ENCODE measurements around the gene PHLDB2.

Gene PHLDB2

DNA sequence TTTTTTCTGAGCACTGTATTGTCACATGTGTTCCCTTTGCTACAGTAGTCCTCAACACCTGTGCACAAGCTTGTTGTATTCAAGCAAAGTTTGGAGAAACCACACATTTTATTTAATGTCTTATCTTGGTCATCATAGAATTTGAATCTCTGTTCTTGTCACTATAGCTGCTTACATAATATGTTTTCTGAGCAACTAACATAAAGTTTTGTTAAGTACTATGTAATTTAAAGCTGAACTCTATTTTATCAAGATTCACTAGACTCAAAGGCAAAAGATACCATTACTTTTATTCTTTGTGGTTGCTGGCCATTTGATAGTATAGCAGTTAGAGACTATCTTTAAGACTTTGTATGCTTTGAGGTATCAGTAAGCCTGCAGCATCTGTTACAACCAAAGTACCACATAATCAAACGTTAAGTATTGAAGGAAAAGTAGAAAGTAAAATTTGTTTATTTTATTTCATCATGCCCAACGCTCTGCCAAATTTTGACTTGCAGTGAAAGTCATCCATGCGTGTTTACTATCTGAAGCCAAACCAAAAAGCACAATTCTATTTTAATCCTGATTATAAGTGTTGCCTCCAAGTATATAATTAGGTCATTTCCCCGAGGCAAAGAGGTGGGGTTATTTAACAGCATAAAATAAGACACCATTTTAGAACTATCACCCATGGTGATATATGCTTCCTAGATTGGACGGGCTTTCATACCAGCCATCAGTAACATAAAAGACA is 109.4 kb downstream of the PHLDB2 start:
- DNase-seq: peak; percentile 56

DNA sequence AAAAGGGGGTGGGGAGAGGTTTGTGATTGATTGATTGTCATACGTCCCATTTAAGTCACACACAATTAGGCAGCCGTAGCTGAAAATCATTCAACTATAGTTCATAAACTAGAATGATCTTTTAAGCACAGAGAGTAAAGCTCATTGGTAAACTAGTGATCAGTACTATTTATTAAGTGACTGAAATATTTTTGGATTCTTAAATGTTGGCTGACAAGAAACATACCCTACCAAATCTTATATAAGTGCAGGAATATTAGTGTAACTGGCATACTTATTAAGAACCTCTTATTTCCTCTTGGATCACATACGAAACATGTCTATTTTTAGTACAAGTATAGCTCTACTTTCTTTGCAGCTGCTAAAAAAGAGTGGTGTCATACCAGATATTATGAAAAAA is 111.3 kb downstream of the PHLDB2 start:
- no peak for DNase-seq

DNA sequence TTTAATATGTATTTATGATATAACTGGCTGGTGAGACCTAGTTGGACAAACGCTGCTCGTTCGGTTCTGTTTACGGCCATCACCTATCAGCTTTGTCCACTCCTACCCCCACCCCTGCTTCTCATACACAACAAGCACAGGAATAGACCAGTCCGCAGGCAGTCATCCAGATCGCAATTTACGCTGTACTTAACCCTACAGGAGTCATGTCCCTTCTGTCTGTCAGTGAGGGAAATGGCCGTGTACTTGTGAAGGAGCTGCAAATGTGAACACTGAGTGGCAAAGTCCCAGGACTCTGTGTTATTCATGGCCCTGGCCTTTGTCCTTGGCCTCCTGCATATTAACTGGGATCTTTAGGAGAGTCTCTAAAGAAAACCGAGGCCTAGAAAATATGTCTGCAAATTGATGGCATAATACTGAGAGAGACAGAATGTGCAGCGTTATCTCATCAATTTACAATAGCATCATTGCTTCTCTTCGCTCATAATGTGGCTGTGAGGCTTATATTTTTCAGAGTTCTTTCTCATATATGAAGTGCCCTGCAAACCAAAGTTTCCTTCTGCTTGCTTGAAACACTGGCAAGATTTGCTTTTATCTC is 112.6 kb downstream of the PHLDB2 start:
- no peak for DNase-seq

DNA sequence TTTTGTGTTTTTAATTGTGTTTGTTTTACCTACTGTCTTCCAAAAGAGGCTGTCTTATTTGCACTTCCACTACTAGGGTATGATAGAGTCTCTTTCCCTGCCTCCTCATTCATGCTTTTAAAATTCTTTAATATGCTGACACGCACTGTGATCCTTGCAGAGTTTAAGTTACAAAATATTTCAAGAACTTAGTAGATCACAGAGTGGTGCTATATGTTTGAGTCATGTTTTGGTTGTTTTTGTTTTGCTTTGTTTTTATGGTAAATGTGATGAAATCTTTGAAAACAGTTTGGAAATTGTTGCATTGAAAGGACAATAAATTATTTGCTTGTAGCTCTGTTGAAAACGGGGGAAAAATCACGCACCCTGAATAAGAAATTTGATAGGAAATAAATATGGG is 113.8 kb downstream of the PHLDB2 start:
- DNase-seq: no peak

DNA sequence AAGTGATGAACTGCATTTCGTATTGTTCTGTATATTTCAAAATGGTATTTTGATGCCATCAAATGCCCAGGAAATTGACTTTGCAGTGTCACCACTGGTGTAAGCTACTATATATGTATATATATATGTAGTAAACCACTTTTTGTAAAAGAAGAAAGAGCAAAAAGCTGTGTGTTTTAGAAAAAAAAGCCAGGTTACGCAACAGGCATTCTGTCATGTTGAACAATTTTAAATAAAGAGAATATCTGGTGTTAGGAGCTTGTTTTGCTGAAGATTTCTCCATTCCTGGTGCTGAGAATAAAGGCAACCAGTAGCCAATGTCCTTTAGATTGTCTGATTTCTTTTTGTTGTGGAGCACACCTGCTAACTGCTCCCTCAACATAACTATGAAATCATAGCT is 116.1 kb downstream of the PHLDB2 start:
- DNase-seq: no peak

DNA sequence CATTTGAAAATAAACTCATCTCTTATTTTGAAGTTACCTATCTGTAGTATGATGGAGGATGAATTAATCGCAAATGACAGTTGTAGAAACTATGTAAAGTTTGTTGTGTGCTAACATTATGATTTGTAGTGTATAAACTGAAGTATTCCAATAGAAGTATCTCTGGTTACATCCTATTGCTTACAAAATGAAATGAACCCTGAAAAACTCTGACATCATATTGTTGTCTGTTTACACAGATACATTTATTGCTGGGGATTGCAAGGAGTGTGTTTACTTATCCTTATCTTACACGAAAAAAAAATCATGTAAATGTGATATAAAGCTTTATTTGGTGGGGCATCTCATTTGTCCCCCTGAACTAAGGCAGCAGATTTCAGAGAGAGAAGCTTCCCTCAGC is 117.2 kb downstream of the PHLDB2 start:
- DNase-seq: no peak

DNA sequence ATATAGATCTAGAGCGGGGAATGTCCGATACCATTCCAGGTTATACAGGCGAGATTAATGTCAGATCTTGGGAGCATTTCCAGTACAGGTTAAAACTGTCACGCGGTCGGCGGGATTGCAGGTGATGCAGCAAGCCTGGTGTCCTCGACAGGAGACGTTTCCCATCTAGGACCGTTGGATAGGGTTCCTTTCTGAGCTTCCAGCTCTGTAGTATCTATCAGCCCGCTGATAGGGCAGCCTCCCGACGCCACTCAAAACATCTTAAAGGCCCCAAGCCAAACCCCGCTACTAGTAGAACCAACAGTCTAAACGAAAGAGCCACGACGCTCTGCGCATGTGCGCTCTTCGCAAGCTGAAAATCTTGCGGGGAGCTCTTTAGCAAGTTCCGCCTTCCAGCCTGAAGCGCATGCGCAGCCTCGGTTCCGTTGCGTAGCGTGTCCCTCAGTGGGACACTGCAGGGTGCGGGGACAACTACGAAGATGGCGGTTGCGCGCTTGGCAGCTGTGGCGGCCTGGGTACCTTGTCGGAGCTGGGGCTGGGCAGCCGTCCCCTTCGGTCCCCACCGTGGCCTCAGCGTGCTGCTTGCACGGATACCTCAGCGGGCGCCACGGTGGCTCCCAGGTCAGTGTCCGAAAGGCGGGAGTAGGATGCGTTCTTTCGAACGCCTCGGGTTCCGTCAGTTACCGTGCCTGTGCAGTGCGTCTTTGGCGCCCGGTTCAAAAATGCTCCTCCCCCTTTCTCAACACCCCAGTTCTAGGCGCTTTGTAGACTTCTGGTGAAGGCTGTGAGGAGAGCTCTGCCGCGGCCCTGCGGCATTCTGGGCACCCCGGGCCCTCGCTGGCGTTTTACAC is 119.7 kb downstream of the PHLDB2 start, which contains the start of gene ABHD10:
Gene ABHD10 (plus strand): TSS at position 444 of the 851 bp plus-strand sequence. CDS start 36 bp downstream, at position 480.
- peak; percentile 93 for DNase-seq

DNA sequence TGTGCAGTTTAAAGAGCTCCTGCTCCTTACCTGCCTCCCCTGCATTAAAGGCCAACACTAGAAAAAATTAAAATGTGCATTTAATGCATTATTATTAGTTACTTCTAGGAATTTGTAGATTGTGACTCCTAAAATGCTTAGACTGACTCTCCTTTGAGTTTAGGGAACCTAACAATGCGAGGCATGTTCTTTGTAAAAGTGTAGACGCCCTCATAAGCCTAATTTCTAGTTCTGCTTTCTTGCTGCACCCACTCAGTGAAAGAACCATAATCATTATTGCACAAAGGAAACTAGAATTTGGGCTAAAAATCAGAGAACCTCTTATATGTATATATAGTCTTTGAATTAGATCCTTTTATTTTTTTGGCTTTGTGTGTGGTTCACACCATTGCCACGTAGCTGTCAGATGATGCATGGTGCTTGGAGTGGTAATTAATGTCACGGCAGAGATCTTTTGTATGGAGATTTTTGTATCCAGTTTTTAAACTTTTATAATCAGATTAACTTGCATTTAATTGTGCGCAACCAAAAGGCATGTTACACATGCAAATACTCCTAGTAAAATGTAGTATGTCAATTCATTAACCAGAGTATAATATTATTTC is 120.5 kb downstream of the PHLDB2 start:
- no peak for DNase-seq

DNA sequence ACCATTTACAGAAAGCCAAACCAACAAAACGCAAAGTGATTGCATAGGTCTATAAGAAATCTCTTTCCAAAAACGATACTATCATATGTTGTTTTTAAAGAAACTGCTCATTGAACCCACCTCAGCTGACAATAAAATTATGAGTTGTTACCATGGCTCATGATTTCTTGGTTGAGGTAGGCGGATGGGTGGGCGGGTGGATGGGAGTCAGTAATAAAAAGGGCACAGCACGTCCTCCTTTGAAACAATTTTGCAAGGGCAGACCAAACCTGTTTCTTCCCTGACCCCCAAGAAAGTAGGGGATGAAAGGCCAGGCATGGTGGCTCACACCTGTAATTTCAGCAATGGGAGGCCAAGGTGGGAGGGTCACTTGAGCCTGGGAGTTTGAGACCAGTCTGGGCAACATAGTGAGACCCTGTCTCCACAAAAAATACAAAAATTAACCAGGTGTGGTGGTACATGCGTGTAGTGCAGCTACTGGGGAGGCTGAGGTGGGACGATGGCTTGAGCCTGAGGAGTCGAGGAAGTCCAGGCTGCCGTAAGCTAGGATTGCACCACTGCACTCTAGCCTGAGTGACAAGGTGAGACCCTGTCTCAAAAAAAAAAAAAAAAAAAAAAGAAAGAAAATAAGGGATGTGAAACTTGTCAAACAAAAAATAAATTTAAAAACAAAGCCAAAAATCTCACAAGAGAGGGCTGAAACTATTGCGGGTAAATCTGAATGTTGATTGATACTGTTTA is 121.8 kb downstream of the PHLDB2 start:
- no peak for DNase-seq

DNA sequence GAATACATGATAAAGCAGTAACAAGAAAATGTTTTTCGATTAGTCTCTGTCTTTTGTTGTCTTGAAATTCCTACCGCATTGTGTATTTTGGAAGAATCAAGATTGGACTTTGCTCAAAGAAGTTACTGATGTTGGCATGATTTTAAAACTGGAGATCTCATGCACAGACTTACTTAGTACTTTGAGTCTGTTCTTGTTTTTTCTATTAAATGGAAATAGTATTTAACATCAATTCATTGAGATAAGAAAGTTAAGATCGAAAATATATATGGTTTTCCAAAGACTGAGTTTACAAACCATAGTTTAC is 122.3 kb downstream of the PHLDB2 start:
- no peak for DNase-seq

DNA sequence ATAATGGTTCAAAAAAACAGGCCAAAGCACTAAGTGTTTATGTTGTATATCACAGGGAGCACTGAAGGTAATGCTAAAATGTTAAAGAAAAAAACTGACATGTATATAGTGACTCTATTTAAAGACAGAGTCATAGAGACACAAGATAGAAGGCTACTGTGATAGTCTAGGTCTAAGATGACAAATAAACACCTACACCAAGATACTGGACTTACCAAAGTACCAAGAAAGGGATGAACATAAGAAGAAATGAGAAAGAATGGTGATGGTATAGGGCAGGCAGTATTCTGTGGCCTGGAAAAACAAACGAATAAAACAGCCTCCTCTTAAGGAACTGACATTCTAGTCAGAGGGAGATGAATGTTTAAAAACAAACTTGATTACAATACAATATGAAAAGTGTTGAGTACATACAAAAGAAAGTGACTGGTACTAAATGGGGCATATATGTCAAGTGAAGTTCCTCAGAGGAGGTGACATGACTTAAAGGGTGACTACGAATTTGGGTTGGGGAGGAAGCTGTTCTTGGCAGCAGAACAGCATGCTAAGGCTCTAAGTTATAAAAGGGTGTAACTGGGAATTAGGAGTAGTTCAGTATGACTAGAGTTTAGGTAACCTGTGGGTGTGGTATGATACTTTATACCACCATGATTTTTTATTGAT is 125.7 kb downstream of the PHLDB2 start:
- DNase-seq: no peak

DNA sequence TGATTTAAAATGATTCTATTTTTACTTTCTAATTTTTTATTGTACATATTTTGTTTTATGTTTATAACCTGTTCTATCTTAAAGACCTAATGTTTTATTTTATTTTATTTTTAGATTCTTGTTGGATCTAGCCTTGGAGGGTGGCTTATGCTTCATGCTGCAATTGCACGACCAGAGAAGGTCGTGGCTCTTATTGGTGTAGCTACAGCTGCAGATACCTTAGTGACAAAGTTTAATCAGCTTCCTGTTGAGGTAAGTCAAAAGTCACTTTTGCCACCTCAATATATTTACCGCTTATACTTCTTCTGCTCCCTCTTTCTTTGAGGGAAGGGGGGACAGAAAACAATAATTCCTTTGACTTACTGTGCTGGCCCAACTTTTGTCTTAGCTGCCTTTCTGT is 127.7 kb downstream of the PHLDB2 start:
- no peak for DNase-seq

DNA sequence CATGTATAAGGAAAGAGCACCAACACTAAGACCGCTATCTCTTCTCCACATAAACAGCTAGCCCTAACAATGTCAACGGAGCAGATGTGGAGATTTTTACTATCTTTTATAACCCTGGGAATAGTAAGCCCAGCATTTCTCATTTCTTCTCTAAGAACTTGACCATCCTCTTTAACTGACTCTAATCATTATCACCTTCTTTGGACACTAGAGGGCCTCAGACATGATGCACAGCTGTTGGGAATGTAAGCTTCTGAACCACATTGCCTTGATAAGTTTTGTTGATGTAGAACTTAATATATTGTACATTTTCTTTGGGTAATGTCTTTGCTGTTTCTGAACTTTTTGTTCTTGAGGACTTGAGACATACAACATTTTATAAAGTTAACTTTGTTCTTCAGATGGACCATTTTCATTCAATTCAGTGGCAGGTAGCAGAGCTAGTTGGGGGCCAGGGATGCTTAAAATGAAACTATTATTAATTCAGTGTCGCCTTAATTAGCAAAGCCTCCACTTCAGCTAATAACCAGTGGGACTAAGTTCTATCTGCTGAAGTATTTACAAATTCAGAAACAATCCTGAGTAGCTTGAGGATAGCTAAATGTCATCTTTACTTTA is 130.1 kb downstream of the PHLDB2 start:
- peak; percentile 7 for DNase-seq

DNA sequence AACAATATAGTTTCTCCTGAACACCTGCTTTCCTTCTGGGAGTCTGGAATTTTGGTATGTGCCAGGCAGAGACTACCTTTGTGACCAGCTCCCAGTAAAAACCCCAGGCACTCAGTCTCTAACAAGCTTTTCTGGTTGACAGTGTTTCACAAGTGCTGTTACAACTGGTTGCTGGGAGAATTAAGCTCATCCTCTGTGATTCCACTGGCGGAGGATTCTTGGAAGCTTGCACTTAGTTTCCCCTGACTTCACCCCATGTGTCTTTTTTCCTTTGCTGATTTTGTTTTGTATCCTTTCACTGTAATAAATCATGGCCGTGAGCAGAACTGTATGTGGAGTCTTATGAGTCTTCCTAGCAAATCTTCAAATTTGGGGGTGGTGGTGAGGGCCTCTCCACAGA is 134.0 kb downstream of the PHLDB2 start:
- no peak for DNase-seq

DNA sequence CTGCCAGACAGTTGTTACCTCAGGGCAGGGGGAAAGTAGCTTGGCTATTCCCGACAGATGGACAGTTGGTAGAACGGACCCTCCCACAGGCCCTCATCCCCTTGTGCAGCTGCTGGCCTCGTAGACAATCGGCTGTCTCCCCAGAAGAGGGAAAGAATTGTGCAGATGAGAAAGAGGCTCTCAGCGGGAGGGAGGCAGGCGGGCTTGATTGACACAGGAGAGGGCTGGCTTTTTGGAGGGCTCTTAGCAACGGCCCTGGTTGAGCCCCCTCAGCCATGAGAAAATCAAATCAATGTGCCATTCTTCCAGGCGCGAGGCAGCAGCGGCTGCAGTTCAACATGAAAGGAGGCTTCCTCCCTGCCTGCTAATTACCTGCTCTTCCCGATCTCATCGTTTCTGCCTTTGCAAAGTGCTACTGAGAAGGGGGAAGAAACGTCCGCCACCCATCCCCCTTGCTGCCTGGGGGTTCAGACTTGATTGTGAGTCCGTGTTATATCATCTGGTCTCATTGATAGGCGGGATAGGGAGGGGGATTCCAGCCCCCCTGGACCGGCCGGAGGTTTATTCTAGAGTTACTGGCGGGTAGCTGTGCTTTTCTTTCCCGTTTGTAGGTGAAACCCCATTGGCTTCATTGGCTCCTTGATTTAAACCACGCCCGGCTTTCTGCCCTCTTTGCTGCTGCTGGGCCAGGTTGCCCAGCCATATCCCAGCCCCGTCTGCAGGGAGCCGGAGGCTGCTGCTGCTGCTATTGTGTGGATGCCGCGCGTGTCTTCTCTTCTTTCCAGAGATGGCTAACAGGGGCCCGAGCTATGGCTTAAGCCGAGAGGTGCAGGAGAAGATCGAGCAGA is 139.8 kb downstream of the PHLDB2 start, which contains the start of gene TAGLN3:
Gene TAGLN3 (plus strand): TSS at position 287 of the 848 bp plus-strand sequence. CDS start 501 bp downstream, at position 788.
- DNase-seq: peak; percentile 48

DNA sequence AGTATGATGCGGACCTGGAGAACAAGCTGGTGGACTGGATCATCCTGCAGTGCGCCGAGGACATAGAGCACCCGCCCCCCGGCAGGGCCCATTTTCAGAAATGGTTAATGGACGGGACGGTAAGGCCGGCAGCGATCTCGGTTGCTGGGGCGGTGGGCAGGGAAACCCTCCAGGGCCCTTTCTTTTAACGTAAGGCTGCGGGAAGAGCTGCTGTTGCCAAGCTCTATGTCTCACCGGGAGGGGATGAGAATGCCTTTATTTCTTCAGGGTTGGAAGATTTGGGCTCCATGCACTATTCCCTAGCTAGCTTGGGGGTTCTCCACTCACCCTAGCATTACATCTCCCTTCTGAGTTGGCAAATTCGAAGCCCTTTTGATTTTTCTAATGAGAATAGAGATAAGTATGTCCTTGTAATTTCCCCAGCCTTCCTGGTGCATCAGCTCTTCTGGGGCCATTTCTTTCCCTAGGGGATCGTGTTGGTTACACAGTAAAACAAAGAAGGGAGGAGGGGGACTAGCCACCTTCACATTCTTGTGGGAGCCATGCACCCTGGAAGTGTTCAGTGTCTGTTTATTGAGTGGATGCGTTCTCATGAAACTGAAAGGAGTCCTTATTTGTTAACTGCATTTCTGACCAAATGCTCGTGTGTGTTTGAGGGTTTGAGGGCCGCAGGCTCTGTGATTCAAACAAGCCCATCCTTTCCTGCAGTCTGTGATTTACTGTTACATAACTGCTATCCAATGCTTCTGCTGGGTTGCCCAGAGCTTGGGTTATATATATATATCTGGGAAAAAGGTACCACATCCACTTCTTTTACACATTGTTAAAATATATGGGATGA is 140.6 kb downstream of the PHLDB2 start:
- DNase-seq: peak; percentile 33

DNA sequence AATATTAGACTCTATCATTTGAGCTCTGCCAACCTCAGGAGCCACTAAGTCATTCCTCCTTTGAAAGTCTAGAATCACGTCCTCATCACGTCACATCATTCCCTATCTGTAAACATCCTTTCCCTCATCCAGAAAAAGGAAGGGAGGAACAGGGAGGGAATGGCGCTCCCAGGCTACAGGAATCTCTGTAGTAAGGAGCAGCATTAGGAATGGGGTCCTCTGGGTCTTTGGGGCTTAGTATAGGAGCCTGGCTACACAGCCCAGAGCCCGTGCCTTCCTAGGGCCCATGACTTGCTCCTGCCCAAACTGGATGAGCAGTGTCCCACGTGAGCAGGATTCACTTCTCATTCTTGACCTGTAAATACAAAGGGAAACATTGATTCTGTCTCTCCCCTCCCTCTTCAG is 141.3 kb downstream of the PHLDB2 start:
- DNase-seq: no peak

DNA sequence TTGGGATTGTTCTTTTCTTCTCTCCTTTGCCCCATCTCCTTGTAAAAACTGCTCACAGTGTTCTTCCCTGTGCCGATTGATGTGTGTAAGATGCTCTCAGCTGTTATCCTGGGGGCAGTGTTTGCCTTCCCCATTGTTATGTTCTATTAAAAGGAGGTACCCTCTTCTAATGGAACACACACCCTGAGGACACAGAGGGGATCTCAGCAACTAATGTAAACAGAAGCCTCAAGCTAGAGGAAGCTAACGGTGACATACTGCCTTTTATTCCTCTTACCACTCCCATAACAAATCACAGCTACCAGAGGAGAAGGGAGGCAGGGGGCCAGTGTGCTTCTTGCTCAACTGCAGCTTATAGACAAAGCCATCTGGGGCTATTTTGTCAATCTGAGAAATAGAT is 141.9 kb downstream of the PHLDB2 start:
- DNase-seq: no peak

DNA sequence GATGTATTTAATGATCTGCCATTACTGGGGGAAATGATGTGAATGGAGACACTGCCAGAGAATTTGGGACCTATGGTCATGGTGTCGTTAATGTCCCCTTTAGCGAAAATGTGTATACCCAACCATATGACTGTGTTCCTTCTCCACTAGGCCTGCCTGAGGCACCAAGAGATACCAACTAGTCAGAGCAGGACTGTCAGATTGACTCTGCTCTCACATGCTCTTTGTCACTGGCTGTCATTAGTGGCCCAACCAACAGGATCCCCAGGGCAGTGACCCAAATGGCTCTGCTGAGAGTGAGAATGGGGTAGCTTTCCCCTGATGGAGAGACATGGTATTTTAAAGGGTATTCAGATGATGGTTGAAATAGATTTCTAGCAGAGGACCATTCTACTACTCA is 142.5 kb downstream of the PHLDB2 start:
- DNase-seq: no peak
